ENCODE results near the gene GPS1. TPM values are rescaled to one million over a fixed set of nuclear protein-coding genes. Genes with fewer than 3 reads are reported as not detected.

Gene GPS1
- 92.0 TPM for polyA plus RNA-seq (2013, experiment 1 of 2; ENCODE audit: insufficient read length)
- 93.1 TPM for polyA plus RNA-seq (2013, experiment 2 of 2; ENCODE audit: insufficient read length)

- peak; percentile 51 for DNase-seq
Observed at GRCh38 chr17:82051776-82052637, at the start of gene GPS1, which contains the start of gene RFNG. TSS of gene GPS1 (plus strand) at chr17:82051898. CDS start at chr17:82051932, 34 bp downstream. TSS of gene RFNG (minus strand) at chr17:82051811. CDS start at chr17:82051766, 45 bp downstream.

- DNase-seq = peak; percentile 97
Observed at GRCh38 chr17:82003411-82004381, 48.0 kb upstream of the GPS1 start.

GRCh38 chr17:82004517-82005455 is 46.9 kb upstream of the GPS1 start:
- DNase-seq = no peak

GRCh38 chr17:82005701-82006348 is 45.9 kb upstream of the GPS1 start:
- DNase-seq = no peak

- DNase-seq = peak; percentile 68
Observed at GRCh38 chr17:82006468-82007227, 45.0 kb upstream of the GPS1 start.

- no peak for DNase-seq
Observed at GRCh38 chr17:82007228-82007494, 44.5 kb upstream of the GPS1 start.

- DNase-seq = no peak
Observed at GRCh38 chr17:82007495-82008257, 44.0 kb upstream of the GPS1 start.

GRCh38 chr17:82008258-82008940 is 43.3 kb upstream of the GPS1 start:
- no peak for DNase-seq

- DNase-seq = no peak
Observed at GRCh38 chr17:82008941-82009405, 42.7 kb upstream of the GPS1 start.

GRCh38 chr17:82009413-82009812 is 42.3 kb upstream of the GPS1 start:
- no peak for DNase-seq

GRCh38 chr17:82010575-82011525 is 40.8 kb upstream of the GPS1 start:
- DNase-seq = no peak

- no peak for DNase-seq
Observed at GRCh38 chr17:82011617-82012187, 40.0 kb upstream of the GPS1 start.

- DNase-seq = no peak
Observed at GRCh38 chr17:82012261-82012639, 39.4 kb upstream of the GPS1 start.

GRCh38 chr17:82012640-82013295 is 38.9 kb upstream of the GPS1 start:
- DNase-seq = no peak

- no peak for DNase-seq
Observed at GRCh38 chr17:82013341-82013740, 38.4 kb upstream of the GPS1 start.

- DNase-seq = no peak
Observed at GRCh38 chr17:82013772-82014321, 37.9 kb upstream of the GPS1 start.

- no peak for DNase-seq
Observed at GRCh38 chr17:82014432-82014831, 37.3 kb upstream of the GPS1 start.

Data from fibroblast of skin of abdomen (primary cell).